GM12878 (cell line): ENCODE results near the gene TMEM179B. TPM values are rescaled to one million over a fixed set of nuclear protein-coding genes. Genes with fewer than 3 reads are reported as not detected.

ENCODE experiments used
- ATF3 ChIP-seq: IDR thresholded peaks from 2 replicates; pipeline ENCODE4 v1.6.1; 2011; ENCODE audit warnings: low read depth, mild to moderate bottlenecking, low read length, moderate library complexity, borderline replicate concordance; ENCODE audit errors: extremely low read depth
- BACH1 ChIP-seq: fragments of 450-650 bp; IDR thresholded peaks from 2 replicates; pipeline ENCODE4 v1.6.1; 2017; ENCODE audit warnings: mild to moderate bottlenecking, borderline replicate concordance
- CBX3 ChIP-seq: fragments of 200-600 bp; sonication (generic); IDR thresholded peaks from 2 replicates; pipeline ENCODE4 v1.6.1; 2016; ENCODE audit warnings: low read depth, borderline replicate concordance
- CREM ChIP-seq: IDR thresholded peaks from 2 replicates; pipeline ENCODE4 v1.6.1; 2014; ENCODE audit warnings: antibody characterized with exemption, low read depth
- E4F1 ChIP-seq: fragments of 450-650 bp; IDR thresholded peaks from 2 replicates; pipeline ENCODE4 v1.6.1; 2018; ENCODE audit warnings: borderline replicate concordance, mild to moderate bottlenecking; ENCODE audit not compliant: partially characterized antibody
- HCFC1 ChIP-seq: fragments of 150-350 bp; IDR thresholded peaks from 2 replicates; pipeline ENCODE4 v1.6.1; 2014; ENCODE audit warnings: low read length
- IKZF1 ChIP-seq: fragments of 450-650 bp; conservative IDR thresholded peaks from 2 replicates; pipeline ENCODE4 v1.6.1; 2017; ENCODE audit warnings: antibody characterized with exemption, mild to moderate bottlenecking
- JUND ChIP-seq: IDR thresholded peaks from 2 replicates; pipeline ENCODE4 v1.6.1; 2012; ENCODE audit warnings: low read depth, mild to moderate bottlenecking, low read length, improper control_type of control experiment, moderate library complexity
- KAT2A ChIP-seq: conservative IDR thresholded peaks from 2 replicates; pipeline ENCODE4 v1.6.1; 2011; ENCODE audit warnings: low read depth, low read length; ENCODE audit not compliant: control insufficient read depth
- KLF5 ChIP-seq: fragments of 450-650 bp; IDR thresholded peaks from 2 replicates; pipeline ENCODE4 v1.6.1; 2014; ENCODE audit warnings: mild to moderate bottlenecking; ENCODE audit not compliant: partially characterized antibody
- PBX3 ChIP-seq: IDR thresholded peaks from 2 replicates; pipeline ENCODE4 v1.6.1; 2011; ENCODE audit warnings: mild to moderate bottlenecking, low read depth, low read length, moderate library complexity; ENCODE audit not compliant: insufficient replicate concordance
- POLR2A ChIP-seq: IDR thresholded peaks from 2 replicates; pipeline ENCODE4 v1.6.1; 2011; ENCODE audit warnings: low read depth, mild to moderate bottlenecking, low read length
- RELA ChIP-seq: fragments of 450-650 bp; IDR thresholded peaks from 2 replicates; pipeline ENCODE4 v1.8.0; 2014; ENCODE audit warnings: borderline replicate concordance; ENCODE audit not compliant: partially characterized antibody
- SP1 ChIP-seq: IDR thresholded peaks from one replicate; pipeline ENCODE4 v1.6.1; 2011; ENCODE audit warnings: low read depth, low read length
- SRF ChIP-seq, 2 experiments: IDR thresholded peaks; 2 replicates each; pipeline ENCODE4 v1.6.1; 2011; ENCODE audit warnings: low read depth in 2 of 2, low read length in 2 of 2, mild to moderate bottlenecking in 1 of 2, moderate library complexity in 1 of 2
- TCF3 ChIP-seq: IDR thresholded peaks from 2 replicates; pipeline ENCODE4 v1.6.1; 2012; ENCODE audit warnings: low read depth, mild to moderate bottlenecking, low read length, borderline replicate concordance; ENCODE audit not compliant: insufficient read depth
- USF1 ChIP-seq: IDR thresholded peaks from 2 replicates; pipeline ENCODE4 v1.6.1; 2011; ENCODE audit warnings: borderline replicate concordance, low read depth, mild to moderate bottlenecking, moderate library complexity, mixed read lengths, low read length; ENCODE audit not compliant: insufficient read depth; ENCODE audit errors: extremely low read length
- ZBED1 ChIP-seq: IDR thresholded peaks from 2 replicates; pipeline ENCODE4 v1.6.1; 2016; ENCODE audit warnings: borderline replicate concordance
- ZNF687 ChIP-seq: fragments of 450-650 bp; IDR thresholded peaks from 2 replicates; pipeline ENCODE4 v1.6.1; 2017; ENCODE audit warnings: mild to moderate bottlenecking, moderate library complexity
- ZZZ3 ChIP-seq: IDR thresholded peaks from 2 replicates; pipeline ENCODE4 v1.6.1; 2011; ENCODE audit warnings: low read depth; ENCODE audit not compliant: control insufficient read depth, insufficient read length
- polyA plus RNA-seq, 11 experiments: library from polyadenylated mRNA; depleted of rRNA in 4 of 11; unstranded in 6 of 11; stranded (reverse) in 5 of 11; fragments of >200 nt; fragmentation: Nextera tagmentation in 4 of 11; fragmentation: Illumina TruSeq in 1 of 11; extraction: Ambion mirVana in 4 of 11; extraction: Trizol in 1 of 11; gene quantifications; 1 replicate in 1 of 11; 2 replicates in 10 of 11; pipeline versions ENCODE4 v1.2.1 to v1.2.3, GENCODE V29; 2011 to 2016; ENCODE audit warnings: inconsistent platforms in 2 of 11, missing spikeins in 2 of 11, low read depth in 1 of 11
- total RNA-seq, 4 experiments: library from RNA; depleted of rRNA in 3 of 4; stranded (reverse); fragments of >200 nt in 3 of 4; fragmentation: Illumina TruSeq in 1 of 4; extraction: Trizol in 1 of 4; gene quantifications; 2 replicates each; pipeline versions ENCODE4 v1.2.1 to v1.2.3, GENCODE V29; 2013 to 2021

Gene TMEM179B
- total and polyA plus RNA-seq, 10 of the 15 experiments (the other 5 are each of a cell fraction or from before 2014, with no cell fraction given), result 21.7 to 82.4 (median 42.0) TPM

GRCh38 chr11:62787005-62787759, at the start of gene TMEM179B (continued):
- no peak for TF ChIP-seq JUND
- peak; percentile 96 for TF ChIP-seq CREM
- peak; percentile 99 for TF ChIP-seq POLR2A
- TF ChIP-seq ZZZ3, result no peak
- 0 out of 2 replicates have a peak, but pooled peaks have one; percentile 52 for TF ChIP-seq ZNF687
- TF ChIP-seq USF1, result no peak
- TF ChIP-seq KLF5, result no peak
- TF ChIP-seq ZBED1, result no peak
- no peak for TF ChIP-seq ATF3
- TF ChIP-seq E4F1, result peak; percentile 61
- peak; percentile 59 for TF ChIP-seq TCF3
- TF ChIP-seq SP1, result peak; percentile 64
- peak; percentile 33 for TF ChIP-seq RELA
- no peak for TF ChIP-seq SRF (IDR thresholded peaks at IDR 0.05; ENCODE audit: low read depth in 2 of 2, low read length in 2 of 2)
- peak; percentile 66 for TF ChIP-seq IKZF1
- no peak for TF ChIP-seq CBX3
- TF ChIP-seq KAT2A, result no peak
- TF ChIP-seq HCFC1, result peak; percentile 63
- TF ChIP-seq BACH1, result peak; percentile 19
- TF ChIP-seq PBX3, result no peak
